Muscle of arm (tissue), 12 donors: ENCODE results near the gene OR52I2. TPM values are rescaled to one million over a fixed set of nuclear protein-coding genes. Genes with fewer than 3 reads are reported as not detected.
A peak's percentile ranks its signal among the peaks of the same experiment; 100 is the strongest.

ENCODE experiments used
- DNase-seq: peaks from one replicate; pipeline ENCODE4 v3.0.0-alpha.2; 2013
- polyA plus RNA-seq, 12 donors: library from polyadenylated mRNA; unstranded; fragments of 120-200 nt; gene quantifications; one replicate each; pipeline ENCODE4 v1.2.1, GENCODE V29; 2013; ENCODE audit not compliant: insufficient read length in 12 of 12

OR52I2 gene
- polyA plus RNA-seq, 12 donors: not detected

- peak; percentile 93 for DNase-seq
Observed at GRCh38 chr11:4607781-4608666, 26.5 kb downstream of the OR52I2 start, which contains the start of gene TRIM68. TSS of gene TRIM68 (minus strand) at chr11:4608231. CDS start at chr11:4605504, 2,727 bp downstream.

DNA sequence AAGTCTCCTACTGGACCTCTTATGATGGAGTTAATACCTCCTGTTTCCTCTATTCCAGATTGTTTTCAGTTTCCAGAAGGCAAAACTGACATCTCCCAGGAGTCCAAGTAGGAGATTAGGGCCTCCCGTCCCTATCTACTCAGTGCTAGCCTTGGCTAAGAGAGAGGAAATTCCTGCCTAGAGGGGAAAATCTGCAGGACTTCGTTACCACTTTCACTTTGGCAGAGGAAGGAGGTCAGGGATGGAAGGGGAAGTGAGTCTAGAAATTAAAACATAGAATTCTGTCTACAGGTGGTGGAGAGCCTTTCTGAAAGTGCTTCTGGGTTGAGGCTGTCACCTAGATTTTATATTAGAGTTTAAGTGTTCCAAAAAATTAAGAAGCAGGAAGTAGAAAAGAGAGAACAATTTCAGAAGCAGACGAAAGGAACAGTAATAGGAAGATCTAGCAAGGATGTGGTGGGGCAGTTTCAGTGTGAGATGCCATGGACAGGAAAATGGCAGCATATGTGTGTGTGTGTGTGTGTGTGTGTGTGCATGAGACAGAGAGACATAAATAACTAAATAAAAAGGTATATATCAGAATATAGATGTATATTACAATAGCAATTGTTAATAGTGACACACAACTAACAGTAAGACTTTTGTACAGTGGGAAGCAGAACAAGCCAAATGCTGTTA, 28.9 kb downstream of the OR52I2 start:
- no peak for DNase-seq

DNA sequence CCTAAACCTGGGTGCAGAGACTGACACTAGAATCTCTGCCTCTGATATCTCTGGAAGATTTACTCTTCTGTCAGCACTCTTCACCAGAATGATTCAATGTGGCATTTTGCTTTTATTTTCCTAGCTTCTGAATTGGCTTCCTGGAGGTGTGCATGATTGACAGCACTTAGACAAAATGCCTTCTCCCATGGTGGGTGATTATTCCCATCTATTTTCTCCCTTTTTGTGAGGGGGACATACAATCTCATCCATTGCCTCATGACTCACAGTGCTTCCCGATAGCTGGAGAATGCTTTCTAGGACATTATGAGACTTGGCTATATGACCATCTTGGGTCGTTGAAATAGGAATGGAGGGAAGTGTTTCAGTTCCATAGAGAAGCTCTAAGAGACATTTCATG, 30.4 kb downstream of the OR52I2 start:
- DNase-seq: no peak

DNA sequence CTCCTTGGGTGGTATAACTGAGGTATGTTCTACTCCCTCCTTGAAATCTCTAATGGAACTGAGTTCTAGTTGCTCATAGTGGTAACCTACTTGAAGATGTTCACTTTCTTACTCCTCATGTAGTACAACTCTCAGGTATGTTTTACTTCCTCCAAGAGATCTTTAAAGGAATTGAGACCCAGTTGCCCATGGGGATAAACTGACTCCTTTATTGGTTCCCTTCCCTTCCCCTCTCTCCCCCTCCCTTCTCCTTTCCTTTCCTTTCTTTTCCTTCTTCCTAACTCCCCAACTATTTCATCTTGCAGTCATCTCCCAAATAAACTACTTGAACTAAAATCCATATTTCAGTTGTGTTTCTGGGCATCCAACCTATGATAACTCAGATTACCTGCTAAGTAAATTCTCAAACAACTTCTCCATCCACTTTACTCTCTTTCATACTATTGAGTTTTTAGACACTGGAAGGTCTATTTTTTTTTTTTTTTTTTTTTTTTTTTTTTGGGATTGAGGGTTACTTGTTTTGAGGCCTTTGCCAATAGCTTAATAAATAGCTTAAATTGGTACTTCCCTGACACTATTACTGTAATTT, 34.4 kb downstream of the OR52I2 start:
- DNase-seq: no peak

DNA sequence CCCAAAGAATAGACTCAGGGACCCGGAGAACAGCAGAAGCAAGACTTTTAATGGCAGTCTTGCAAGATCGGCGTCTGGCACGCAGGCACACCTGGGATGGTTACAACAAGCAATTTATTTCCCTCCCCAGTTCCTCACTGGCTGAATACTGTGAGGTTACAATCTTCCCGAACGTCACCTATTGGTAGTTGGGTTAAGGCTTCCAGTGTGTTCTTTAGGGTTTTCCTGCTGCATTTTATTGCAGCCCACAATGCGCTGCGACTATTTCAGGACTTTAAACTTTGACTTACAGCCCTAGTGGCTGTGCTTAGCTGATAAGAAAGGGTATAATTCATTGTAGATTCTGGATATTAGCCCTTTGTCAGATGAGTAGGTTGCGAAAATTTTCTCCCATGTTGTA, 38.0 kb downstream of the OR52I2 start:
- no peak for DNase-seq

- DNase-seq: no peak
Observed at GRCh38 chr11:4626207-4627099, 44.9 kb downstream of the OR52I2 start.

- DNase-seq: no peak
Observed at GRCh38 chr11:4636136-4636535, 54.6 kb downstream of the OR52I2 start.

DNA sequence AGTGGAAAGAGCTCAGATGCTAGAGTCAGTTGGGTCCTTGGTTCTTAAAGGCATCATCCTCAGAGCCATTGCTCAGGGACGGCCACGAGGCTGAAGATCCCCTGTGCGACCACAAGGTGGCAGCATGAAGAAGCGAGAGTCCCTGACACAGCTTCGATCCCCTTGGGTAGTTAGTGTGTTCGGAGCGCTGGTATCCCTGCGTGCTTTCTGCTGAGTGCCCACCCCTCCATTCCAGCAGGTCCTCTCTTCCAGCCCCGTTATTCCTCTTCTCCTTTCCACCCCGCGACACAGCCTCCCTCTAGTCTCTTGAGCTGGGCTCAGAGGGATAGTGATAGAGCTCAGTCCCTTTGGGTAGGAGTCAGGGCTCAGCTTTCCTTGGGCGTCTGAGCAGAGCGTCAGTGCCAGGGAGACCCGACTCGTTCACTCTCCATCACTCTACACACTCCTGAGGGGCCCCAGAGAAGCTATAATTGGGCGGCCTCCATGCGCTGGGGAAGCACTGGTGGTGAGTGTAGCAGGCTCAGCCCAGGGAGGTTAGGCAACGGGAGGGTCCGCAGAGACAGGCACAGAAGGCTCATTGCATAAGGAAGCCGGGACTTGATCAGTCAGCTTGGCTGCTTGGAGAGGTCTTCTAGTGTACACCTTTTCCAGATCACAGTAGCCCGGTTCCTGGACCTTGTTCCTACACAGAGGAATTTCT, 55.6 kb downstream of the OR52I2 start, which contains the start of gene OR51D1:
OR51D1 (plus strand) TSS at position 516 of the 700 bp plus-strand sequence. CDS start 2,314 bp downstream, outside the sequence.
- DNase-seq: peak; percentile 60

DNA sequence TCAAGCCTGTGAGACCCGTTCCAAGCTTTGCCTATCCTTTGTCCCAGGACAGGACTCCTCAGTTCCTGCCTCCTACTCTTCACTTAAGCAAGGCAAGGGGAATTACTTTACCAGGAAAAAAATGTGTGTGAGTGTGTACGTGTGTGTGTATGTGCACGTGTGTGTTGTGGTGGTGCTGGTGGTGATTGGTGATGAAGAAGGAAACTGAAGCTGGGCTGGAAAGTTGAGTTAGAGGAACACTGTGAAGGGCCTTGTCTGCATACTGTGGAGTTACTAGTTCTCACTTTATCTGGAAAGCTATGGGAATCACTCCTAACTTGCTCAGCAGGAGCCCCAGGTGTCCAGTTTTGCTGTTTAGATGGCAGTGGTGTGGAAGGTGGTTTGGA, 56.1 kb downstream of the OR52I2 start:
- no peak for DNase-seq

DNA sequence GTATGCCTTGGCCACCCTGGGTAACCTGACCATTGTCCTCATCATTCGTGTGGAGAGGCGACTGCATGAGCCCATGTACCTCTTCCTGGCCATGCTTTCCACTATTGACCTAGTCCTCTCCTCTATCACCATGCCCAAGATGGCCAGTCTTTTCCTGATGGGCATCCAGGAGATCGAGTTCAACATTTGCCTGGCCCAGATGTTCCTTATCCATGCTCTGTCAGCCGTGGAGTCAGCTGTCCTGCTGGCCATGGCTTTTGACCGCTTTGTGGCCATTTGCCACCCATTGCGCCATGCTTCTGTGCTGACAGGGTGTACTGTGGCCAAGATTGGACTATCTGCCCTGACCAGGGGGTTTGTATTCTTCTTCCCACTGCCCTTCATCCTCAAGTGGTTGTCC, 58.4 kb downstream of the OR52I2 start:
- DNase-seq: no peak

DNA sequence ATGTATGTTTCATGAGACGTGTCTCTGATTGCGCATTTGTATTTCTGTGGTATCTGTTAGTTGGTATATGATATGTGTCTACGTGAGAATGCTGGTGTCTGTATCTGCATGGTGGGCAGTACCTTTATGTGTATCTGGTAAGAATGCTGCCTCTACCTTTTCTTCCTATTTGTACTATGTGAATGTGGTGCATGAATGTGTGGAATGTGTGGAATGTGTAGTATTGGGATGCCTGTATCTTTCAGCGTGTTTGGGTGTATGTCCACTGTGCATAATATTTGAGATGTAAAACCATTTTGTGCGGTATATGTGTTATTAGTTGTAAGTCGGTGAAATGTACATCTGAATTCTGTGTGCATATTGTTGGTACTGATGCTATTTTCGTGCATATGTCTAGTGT, 60.0 kb downstream of the OR52I2 start:
- DNase-seq: no peak

GRCh38 chr11:4642043-4642442, 60.5 kb downstream of the OR52I2 start:
- no peak for DNase-seq

Other genes with a start within 250 kb of the OR52I2 start
- not detected for gene OR52B4, start 213.4 kb upstream of the OR52I2 start, polyA plus RNA-seq
- gene TRIM21, start 188.0 kb upstream of the OR52I2 start, polyA plus RNA-seq: 10 to 100 TPM in 4 of 12 donors, 1 to 10 TPM in 6, not detected in 2; 6.2 to 18.3 (median 8.7) TPM
- not detected for gene OR52K2, start 132.4 kb upstream of the OR52I2 start, polyA plus RNA-seq
- gene OR52K1, start 99.1 kb upstream of the OR52I2 start, polyA plus RNA-seq: under 1 TPM in 9 of 12 donors, not detected in 3; 0.08 to 0.73 (median 0.32) TPM
- gene OR52M1, start 36.6 kb upstream of the OR52I2 start, polyA plus RNA-seq: not detected
- gene OR52I1, start 12.3 kb downstream of the OR52I2 start, polyA plus RNA-seq: under 1 TPM in 3 of 12 donors, not detected in 9; 0.05 to 0.07 (median 0.07) TPM
- gene TRIM68, start 26.5 kb downstream of the OR52I2 start, polyA plus RNA-seq: 10 to 100 TPM in 3 of 12 donors, 1 to 10 TPM in 8, not detected in 1; 6.5 to 13.8 (median 8.6) TPM
- not detected for gene OR51D1, start 55.7 kb downstream of the OR52I2 start, polyA plus RNA-seq
- gene OR51E1, start 62.2 kb downstream of the OR52I2 start, polyA plus RNA-seq: 1 to 10 TPM in 10 of 12 donors, not detected in 2; 1.5 to 3.3 (median 2.3) TPM
- 1 to 10 TPM in 6 of 12 donors, under 1 TPM in 4, not detected in 2; 0.90 to 1.7 (median 1.1) TPM for gene OR51E2, start 116.1 kb downstream of the OR52I2 start, polyA plus RNA-seq
- gene MMP26, start 123.0 kb downstream of the OR52I2 start, polyA plus RNA-seq: under 1 TPM in 1 of 12 donors, not detected in 11; 0.32 TPM
- gene OR51F1, start 188.2 kb downstream of the OR52I2 start, polyA plus RNA-seq: not detected
- not detected for gene OR52R1, start 222.6 kb downstream of the OR52I2 start, polyA plus RNA-seq
- gene OR51F2, start 239.6 kb downstream of the OR52I2 start, polyA plus RNA-seq: not detected